ENCODE data around the gene POLR2B. TPM values are rescaled to one million over a fixed set of nuclear protein-coding genes. Genes with fewer than 3 reads are reported as not detected.
"Not testable (repeated sequence)": the region's sequence is repeated elsewhere in the genome, so short reads cannot be mapped to it uniquely, and the experiment has no call there.

Gene POLR2B
- total RNA-seq, 1 experiment from 2014 or later = 83.8 TPM

GRCh38 chr4:57044996-57045395 lies 66.3 kb downstream of the POLR2B start:
- no peaks in the 10 kb centered on the region for H3K36me3 Mint-ChIP-seq (ENCODE audit: insufficient read depth, unreplicated experiment)
- CTCF ChIA-PET = interaction anchor here (0.7 kb wide), 1 partner anchor 363 kb away, joined by 3 read pairs; no protein-coding TSS in a partner anchor
- peaks cover 10% of the 10 kb centered on the region for H3K4me1 Mint-ChIP-seq (ENCODE audit: low read depth, unreplicated experiment)
- no peak overlapping the region for H3K27ac Mint-ChIP-seq (ENCODE audit: unreplicated experiment)
- no peaks in the 10 kb centered on the region for H3K9me3 Mint-ChIP-seq (ENCODE audit: low read depth, unreplicated experiment)
- no TSS peak for BruUV-seq (replicated peaks)
- no peak for DNase-seq
- intact Hi-C loops (cut with micrococcal nuclease; ENCODE audit: unreplicated experiment) = no loop called here
- H3K27me3 Mint-ChIP-seq (ENCODE audit: unreplicated experiment) = no peaks in the 10 kb centered on the region
- no peak overlapping the region for H3K4me3 Mint-ChIP-seq (ENCODE audit: low read depth, unreplicated experiment)
- no peak for TF ChIP-seq CTCF (IDR thresholded peaks at IDR 0.05; ENCODE audit: unreplicated experiment)

DNA sequence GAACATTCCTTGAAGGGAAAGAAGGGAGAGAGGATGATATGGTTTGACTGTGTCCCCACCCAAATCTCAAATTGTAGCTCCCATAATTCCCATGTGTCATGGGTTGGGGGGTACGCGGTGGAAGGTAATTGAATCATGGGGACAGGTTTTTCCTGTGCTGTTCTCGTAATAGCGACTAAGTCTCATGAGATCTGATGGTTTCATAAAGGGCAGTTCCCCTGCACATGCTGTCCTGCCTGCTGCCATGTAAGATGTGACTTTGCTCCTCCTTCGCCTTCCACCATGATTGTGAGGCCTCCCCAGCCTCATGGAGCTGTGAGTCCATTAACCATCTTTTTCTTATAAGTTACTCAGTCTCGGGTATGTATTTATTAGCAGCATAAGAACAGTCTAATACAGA lies 68.3 kb downstream of the POLR2B start:
- H3K9me3 Mint-ChIP-seq (ENCODE audit: low read depth, unreplicated experiment); CTCF ChIA-PET; intact Hi-C loops (cut with micrococcal nuclease; ENCODE audit: unreplicated experiment); H3K36me3 Mint-ChIP-seq (ENCODE audit: insufficient read depth, unreplicated experiment); H3K27ac Mint-ChIP-seq (ENCODE audit: unreplicated experiment); BruUV-seq (replicated peaks); DNase-seq; H3K4me3 Mint-ChIP-seq (ENCODE audit: low read depth, unreplicated experiment): not testable (repeated sequence)
- peaks cover 10% of the 10 kb centered on the region for H3K4me1 Mint-ChIP-seq (ENCODE audit: low read depth, unreplicated experiment)
- peaks cover 14% of the 10 kb centered on the region for H3K27me3 Mint-ChIP-seq (ENCODE audit: unreplicated experiment)

GRCh38 chr4:57048590-57049304 lies 70.1 kb downstream of the POLR2B start:
- Mint-ChIP-seq H3K9me3 (ENCODE audit: low read depth, unreplicated experiment) (no peaks in the 10 kb centered on the region), H3K36me3 (ENCODE audit: insufficient read depth, unreplicated experiment) (no peaks in the 10 kb centered on the region), H3K4me1 (ENCODE audit: low read depth, unreplicated experiment) (peaks cover 10% of the 10 kb centered on the region), H3K27ac (ENCODE audit: unreplicated experiment) (no peak overlapping the region), H3K4me3 (ENCODE audit: low read depth, unreplicated experiment) (no peak overlapping the region), H3K27me3 (ENCODE audit: unreplicated experiment) (peaks cover 14% of the 10 kb centered on the region)
- intact Hi-C loops (cut with micrococcal nuclease; ENCODE audit: unreplicated experiment) = no loop called here
- CTCF ChIA-PET = no interaction called here
- BruUV-seq (replicated peaks) = no TSS peak
- no peak for DNase-seq
- TF ChIP-seq CTCF (IDR thresholded peaks at IDR 0.05; ENCODE audit: unreplicated experiment) = no peak

DNA sequence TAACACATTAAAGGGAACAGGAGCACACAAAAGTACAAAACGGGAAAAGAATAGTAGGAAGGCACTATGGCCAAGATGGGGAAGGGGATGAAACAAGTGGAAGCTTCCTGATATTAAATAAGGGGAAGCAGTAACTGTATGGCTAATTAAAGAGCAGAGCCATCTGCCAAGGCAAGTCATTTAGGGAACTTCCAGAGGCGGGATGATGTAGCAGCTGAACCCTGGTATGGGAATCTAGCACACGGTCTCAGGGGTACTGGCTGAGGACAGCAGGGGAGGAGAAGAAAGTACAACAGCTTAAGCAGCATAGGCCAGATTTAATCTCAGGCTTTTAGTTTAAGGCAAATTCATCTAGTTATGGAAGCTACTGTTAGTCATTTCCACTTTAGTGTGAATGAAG lies 72.4 kb downstream of the POLR2B start:
- Mint-ChIP-seq H3K9me3 (ENCODE audit: low read depth, unreplicated experiment) (no peaks in the 10 kb centered on the region), H3K4me1 (ENCODE audit: low read depth, unreplicated experiment) (peaks cover 10% of the 10 kb centered on the region), H3K36me3 (ENCODE audit: insufficient read depth, unreplicated experiment) (no peaks in the 10 kb centered on the region), H3K27ac (ENCODE audit: unreplicated experiment) (no peak overlapping the region), H3K27me3 (ENCODE audit: unreplicated experiment) (peaks cover 27% of the 10 kb centered on the region), H3K4me3 (ENCODE audit: low read depth, unreplicated experiment) (no peak overlapping the region)
- intact Hi-C loops (cut with micrococcal nuclease; ENCODE audit: unreplicated experiment) = no loop called here
- DNase-seq = no peak
- CTCF ChIA-PET = no interaction called here
- TF ChIP-seq CTCF (IDR thresholded peaks at IDR 0.05; ENCODE audit: unreplicated experiment) = no peak
- no TSS peak for BruUV-seq (replicated peaks)

DNA sequence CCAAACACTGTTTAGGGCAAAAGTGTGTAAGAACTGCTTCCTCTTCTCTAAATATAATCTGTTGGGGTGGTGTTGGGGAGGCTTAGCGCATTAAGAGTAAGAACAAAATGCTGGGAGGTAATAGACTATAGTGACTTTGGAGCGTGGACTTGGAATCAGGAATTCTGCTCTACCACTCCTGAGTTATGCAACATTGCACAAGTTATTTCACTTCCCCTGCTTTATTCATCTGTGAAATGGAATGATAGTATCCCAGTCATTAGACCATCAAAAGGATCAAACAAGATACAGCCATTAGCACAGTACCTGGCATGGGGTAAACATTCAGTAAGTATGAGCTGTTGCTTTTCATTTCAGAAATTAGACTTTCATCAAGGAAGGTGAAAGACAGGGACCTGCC lies 72.8 kb downstream of the POLR2B start:
- peaks cover 27% of the 10 kb centered on the region for H3K27me3 Mint-ChIP-seq (ENCODE audit: unreplicated experiment)
- peaks cover 10% of the 10 kb centered on the region for H3K4me1 Mint-ChIP-seq (ENCODE audit: low read depth, unreplicated experiment)
- no peaks in the 10 kb centered on the region for H3K9me3 Mint-ChIP-seq (ENCODE audit: low read depth, unreplicated experiment)
- no peaks in the 10 kb centered on the region for H3K36me3 Mint-ChIP-seq (ENCODE audit: insufficient read depth, unreplicated experiment)
- H3K4me3 Mint-ChIP-seq (ENCODE audit: low read depth, unreplicated experiment) = no peak overlapping the region
- intact Hi-C loops (cut with micrococcal nuclease; ENCODE audit: unreplicated experiment) = no loop called here
- BruUV-seq (replicated peaks) = no TSS peak
- CTCF ChIA-PET = no interaction called here
- TF ChIP-seq CTCF (IDR thresholded peaks at IDR 0.05; ENCODE audit: unreplicated experiment) = no peak
- no peak overlapping the region for H3K27ac Mint-ChIP-seq (ENCODE audit: unreplicated experiment)
- no peak for DNase-seq
